C4-2B (cell line): ENCODE measurements around the gene GATAD2B.

ENCODE experiments used
- CTCF ChIP-seq: fragments of 450-650 bp; conservative IDR thresholded peaks from 2 replicates; pipeline ENCODE4 v1.5.1; 2017; ENCODE audit warnings: mild to moderate bottlenecking
- ZFX ChIP-seq: fragments of 450-650 bp; IDR thresholded peaks from 2 replicates; pipeline ENCODE4 v1.6.1; 2017

GRCh38 chr1:153773096-153773921 is 149.5 kb downstream of the GATAD2B start:
- TF ChIP-seq CTCF (no peak), ZFX (no peak)
